Adipose tissue (tissue), 3 donors: ENCODE data around the gene UBD. TPM values are rescaled to one million over a fixed set of nuclear protein-coding genes. Genes with fewer than 3 reads are reported as not detected.

Experiments used
- H3K27ac ChIP-seq: one replicate; pipeline ENCODE4 v1.5.1; 2013; ENCODE audit warnings: low read depth, low read length
- WGBS, 3 donors: extraction: QIAGEN DNeasy Blood & Tissue Kit; methylation state at CpG; one replicate each; pipeline ENCODE4 v1.1.7; 2013; 5-methylcytosine and 5-hydroxymethylcytosine counted together
- polyA plus RNA-seq, 3 donors: library from polyadenylated mRNA; stranded (reverse); fragments of 200-250 nt; gene quantifications; one replicate each; pipeline ENCODE4 v1.2.3, GENCODE V29; 2013
- donor health status: healthy with polysubstance abuse.
- donor health status: Bipolar disorder and iron deficiency.
- donor health status: healthy.

Gene UBD
- 1 to 10 TPM in 1 of 3 donors, under 1 TPM in 2; 0.67 to 2.4 (median 0.77) TPM for polyA plus RNA-seq

GRCh38 chr6:29559524-29560287 lies at the start of gene UBD:
TSS of gene UBD (minus strand) at chr6:29559732. CDS start at chr6:29559701, 31 bp downstream.
- no peak within 1 kb of the TSS for H3K27ac ChIP-seq
- 66 to 85% (median 74%) methylated on average over 6 of the region's 6 CpGs for WGBS, 3 donors

- H3K27ac ChIP-seq: no peak overlapping the region
These were observed 48.6 kb upstream of the UBD start for GRCh38 chr6:29608131-29608530.

DNA sequence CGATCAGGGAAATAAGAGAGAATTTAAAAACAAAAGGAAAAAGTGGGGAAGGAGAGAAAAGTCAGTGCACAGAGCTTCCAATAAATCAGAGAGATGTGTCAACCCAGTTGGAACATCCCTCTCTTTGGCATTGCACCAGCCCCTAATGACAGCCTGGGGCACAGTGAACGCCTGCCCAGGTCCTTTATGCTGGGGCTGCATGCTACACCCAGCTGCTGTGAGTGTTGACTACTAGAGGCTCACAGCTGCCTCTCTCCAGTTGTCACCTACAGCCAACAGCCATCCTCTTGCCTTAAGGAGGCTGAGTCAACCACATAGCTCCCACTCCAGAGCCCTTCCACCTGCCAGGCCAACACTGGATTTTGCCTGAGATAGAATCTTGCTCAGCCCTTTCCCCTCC lies 44.4 kb upstream of the UBD start:
- H3K27ac ChIP-seq: no peak overlapping the region
- WGBS, 3 donors: 87 to 89% (median 89%) methylated on average over 2 of the region's 2 CpGs

DNA sequence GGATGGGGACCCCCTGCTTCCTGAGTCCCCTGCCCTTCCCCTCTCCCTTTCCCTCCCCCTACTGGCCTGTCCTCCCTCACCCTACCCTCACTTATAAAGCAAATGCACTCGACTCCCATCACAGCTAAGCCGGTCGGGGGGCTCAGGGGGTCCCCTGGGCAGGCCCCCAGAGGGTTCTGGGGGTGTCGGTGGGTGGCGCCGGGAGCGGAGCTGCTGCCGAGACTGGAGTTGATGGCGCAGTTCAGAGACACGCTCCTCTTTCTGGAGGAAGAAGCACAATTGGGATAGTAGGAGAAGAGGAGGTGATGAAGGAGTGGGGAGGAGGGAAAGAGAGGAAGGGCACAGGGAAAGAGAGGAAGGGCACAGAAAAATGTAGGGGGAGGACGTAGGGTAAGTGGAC lies 43.9 kb upstream of the UBD start:
- 82 to 90% (median 90%) methylated on average over 11 of the region's 11 CpGs for WGBS, 3 donors
- H3K27ac ChIP-seq: no peak overlapping the region

- 75 to 81% (median 78%) methylated on average over 12 of the region's 12 CpGs for WGBS, 3 donors
- H3K27ac ChIP-seq: no peak overlapping the region
These were observed 43.2 kb upstream of the UBD start for GRCh38 chr6:29602564-29603361.

DNA sequence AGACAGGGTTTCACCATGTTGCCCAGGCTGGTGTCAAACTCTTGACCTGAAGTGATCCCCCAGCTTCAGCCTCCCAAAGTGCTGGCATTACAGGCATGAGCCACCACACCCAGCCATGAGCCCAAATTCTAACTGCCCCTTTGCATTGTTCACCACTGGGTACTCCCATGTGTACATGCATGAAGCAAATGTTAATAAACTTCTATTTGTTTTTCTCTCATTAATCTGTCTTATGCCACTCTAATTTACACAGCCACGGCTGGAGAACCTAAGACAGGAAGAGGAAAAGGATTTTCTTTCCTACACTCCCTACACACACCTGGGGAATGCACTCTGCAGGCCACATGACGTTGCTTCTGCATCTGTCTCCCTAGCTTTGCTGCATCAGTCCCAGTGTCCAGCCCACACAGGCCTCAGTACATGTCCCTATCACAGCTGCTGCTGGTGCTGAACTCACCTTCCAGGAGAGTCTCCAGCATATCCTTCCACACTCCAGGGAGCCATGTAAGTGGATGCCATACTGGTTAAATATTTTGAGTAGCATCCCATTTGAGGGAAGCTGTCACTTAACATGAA lies 38.7 kb upstream of the UBD start:
- WGBS, 3 donors: 26 to 61% (median 56%) methylated on average over 2 of the region's 2 CpGs
- no peak overlapping the region for H3K27ac ChIP-seq

- 78 to 91% (median 91%) methylated on average over 2 of the region's 2 CpGs for WGBS, 3 donors
- no peak overlapping the region for H3K27ac ChIP-seq
These were observed 37.7 kb upstream of the UBD start for GRCh38 chr6:29597184-29597583.

DNA sequence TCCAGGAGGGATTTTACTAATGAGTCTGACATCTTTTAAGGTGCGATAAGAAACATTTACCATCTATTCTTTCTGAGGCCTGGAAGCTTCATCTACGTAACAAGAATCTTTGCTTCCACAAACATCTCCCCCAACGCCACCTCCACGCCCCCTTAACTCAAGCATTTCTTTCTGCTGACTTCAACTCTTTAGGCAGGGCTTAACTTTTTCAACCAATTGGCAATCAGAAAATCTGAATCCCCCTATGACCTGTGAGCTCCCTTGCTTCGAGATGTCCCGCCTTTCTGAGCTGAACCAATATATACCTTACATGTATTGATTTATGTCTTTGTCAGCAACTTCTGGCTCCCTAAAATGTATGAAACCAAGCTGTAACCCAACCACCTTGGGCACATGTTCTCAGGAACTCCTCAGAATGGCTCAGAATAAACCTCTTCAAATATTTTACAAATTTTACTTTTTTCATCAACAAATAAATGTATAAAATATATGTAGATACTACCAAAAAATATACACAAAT lies 36.9 kb upstream of the UBD start:
- WGBS, 3 donors: 74 to 80% (median 79%) methylated on average over 6 of the region's 6 CpGs
- H3K27ac ChIP-seq: no peak overlapping the region

DNA sequence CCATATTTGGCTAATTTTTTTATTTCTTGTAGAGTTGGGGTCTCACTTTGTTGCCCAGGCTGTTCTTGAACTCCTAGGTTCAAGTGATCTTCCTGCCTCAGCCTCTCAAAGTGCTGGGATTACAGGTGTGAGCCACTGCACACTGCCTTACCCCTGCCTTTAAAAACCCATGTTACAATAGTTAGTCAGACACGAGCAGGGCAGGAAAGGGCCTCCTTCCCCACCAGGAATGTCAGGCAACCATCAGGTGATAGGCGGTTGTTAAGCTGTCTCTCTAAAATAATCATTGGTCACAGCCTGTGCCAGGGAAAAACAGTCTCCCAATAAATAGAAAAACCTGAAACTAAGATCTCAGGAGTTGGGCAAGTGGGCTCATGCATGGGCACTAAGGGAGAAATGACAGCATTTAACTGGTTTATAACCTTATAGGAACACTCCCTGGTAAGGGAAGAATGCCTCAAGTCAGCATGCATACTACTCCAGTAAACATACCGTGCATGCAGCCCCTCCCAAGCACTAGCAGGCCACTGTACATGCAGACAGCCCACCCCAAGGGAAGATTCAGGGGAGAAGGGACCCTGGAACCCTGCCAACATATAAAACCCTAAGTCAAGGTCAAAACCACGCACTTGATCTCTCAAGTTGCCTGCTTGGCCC lies 33.8 kb upstream of the UBD start:
- 25 to 30% (median 29%) methylated on average over 4 of the region's 4 CpGs for WGBS, 3 donors
- H3K27ac ChIP-seq: no peak overlapping the region

- 68 to 78% (median 73%) methylated on average over 2 of the region's 2 CpGs for WGBS, 3 donors
- no peak overlapping the region for H3K27ac ChIP-seq
These were observed 32.1 kb upstream of the UBD start for GRCh38 chr6:29591677-29592076.

GRCh38 chr6:29590218-29590808 lies 30.8 kb upstream of the UBD start:
- H3K27ac ChIP-seq: no peak overlapping the region
- 79 to 86% (median 83%) methylated on average over 4 of the region's 4 CpGs for WGBS, 3 donors

- no peak overlapping the region for H3K27ac ChIP-seq
- 2 to 9% (median 2%) methylated on average over 3 of the region's 3 CpGs for WGBS, 3 donors
These were observed 30.0 kb upstream of the UBD start for GRCh38 chr6:29589423-29590048.

DNA sequence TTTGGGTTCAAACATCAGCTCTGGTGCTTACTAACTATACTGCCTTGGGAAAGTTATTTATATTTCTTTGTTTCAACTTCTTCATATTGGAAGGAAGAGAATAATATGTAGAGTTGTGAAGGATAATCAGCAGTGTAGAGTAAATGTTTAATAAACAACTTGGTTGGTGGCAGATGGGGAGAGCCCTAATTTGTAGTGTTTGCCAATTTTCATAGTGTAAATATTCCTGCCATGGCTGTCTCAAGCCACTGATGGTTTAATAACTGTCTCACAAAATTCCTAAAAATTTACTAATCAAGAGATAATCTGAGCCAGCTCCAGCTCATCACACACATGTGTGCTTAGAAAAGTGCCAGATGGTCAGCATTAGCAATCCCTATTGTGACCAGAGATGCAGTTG lies 25.3 kb upstream of the UBD start, which contains the start of gene OR2H2:
OR2H2 (plus strand) TSS at position 301 of the 400 bp plus-strand sequence. CDS start 2,824 bp downstream, outside the sequence.
- H3K27ac ChIP-seq: no peak within 1 kb of the TSS

DNA sequence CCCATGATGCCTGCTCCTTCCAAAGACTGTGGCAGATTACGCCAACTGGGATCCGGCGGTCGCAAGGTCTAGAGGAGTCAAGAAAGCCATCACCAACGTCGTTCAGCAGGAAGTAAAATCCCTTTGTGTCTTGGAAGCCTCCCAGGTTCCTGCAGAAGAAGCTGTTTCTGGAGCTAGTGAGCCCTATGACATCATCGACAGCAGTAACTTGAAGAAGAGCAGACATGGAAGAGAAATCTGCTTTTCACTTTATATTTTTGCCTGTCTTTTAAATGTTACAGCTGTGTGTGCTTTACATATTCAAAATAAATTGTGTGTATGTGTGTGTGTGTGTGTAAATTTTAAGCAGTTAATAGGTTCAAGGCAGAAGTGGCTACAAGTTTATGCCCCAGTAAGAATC lies 18.0 kb upstream of the UBD start:
- 54 to 67% (median 60%) methylated on average over 7 of the region's 7 CpGs for WGBS, 3 donors
- no peak overlapping the region for H3K27ac ChIP-seq

DNA sequence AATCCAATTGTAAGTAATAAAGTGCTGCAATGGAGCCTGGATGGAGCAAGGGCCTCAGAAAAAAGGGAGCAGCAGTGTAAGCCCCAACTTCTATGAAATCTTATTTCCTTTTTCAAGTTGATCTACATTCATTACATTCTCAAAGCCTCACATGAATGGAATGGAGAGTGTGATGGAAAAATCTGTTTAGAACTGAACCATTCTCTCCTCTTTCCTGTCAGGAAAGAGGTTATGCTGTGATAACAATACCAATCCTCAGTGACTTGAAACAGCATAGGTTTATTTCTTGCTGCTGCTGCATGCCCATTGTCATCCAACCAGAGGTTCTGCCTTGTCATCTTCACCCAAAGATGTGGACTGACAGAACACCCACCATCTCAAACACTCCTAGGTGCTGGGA lies 16.5 kb upstream of the UBD start:
- no peak overlapping the region for H3K27ac ChIP-seq

GRCh38 chr6:29567991-29568390 lies 8.5 kb upstream of the UBD start:
- WGBS, 3 donors: 61 to 70% (median 70%) methylated on average over 5 of the region's 5 CpGs
- H3K27ac ChIP-seq: no peak overlapping the region

DNA sequence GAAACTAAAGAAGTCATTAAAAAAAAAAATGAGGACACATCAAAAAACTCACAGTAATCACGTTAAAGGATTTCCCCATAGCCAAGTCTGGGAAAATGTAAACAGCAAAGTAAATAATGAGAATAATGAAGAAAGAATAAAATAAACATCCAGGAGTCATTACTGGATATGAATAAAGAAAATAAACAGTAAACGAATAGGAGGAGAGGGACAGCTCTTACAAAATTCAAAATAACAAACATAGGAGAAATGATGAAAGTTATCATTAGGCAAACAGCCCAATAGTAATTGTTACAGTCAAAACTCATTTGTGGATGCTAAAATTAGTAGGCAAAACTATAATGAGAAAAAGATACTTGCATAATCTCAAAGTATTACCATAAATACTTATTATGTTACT lies 8.0 kb upstream of the UBD start:
- 46 to 65% (median 59%) methylated on average over 2 of the region's 2 CpGs for WGBS, 3 donors
- no peak overlapping the region for H3K27ac ChIP-seq

DNA sequence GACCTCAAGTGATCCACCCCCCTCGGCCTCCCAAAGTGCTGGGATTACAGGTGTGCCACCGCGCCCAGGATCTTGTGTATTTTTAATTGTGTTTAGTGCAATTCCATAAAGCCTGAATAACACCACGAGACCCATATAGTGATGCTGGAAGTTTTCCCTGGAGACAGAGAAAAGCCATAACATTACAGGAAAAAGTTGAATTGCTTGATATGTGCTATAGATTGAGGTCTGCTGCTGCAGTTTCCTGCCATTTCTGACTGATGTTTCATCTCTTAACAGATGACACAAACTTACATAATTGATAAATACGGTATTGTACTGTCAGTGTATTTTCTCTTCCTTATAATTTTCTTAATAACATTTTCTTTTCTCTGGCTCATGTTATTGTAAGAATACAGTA lies 7.3 kb upstream of the UBD start:
- no peak overlapping the region for H3K27ac ChIP-seq
- WGBS, 3 donors: 84 to 85% (median 85%) methylated on average over 5 of the region's 5 CpGs
